ENCODE data around the gene ZNF780B. TPM values are rescaled to one million over a fixed set of nuclear protein-coding genes. Genes with fewer than 3 reads are reported as not detected.

Gene ZNF780B
- total and polyA plus RNA-seq, 4 experiments from 2014 or later = 4.6 to 66.2 (median 36.3) TPM

DNA sequence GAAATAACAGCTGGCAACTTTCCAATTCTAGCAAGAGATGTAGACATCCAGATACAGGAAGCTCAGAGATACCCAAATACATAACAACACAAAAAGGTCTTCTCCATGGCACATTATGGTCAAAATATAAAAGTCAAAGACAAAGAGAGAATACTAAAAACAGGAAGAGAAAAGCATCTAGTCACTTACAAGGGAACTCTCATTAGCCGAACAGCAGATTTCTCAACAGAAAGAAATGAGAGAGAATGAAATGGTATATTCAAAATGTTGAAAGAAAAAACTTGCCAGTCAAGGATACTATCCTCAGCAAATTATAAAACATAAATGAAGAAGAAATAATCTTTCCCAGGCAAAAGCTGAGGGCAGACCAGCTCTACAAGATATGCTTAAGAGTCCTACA, 22.3 kb upstream of the ZNF780B start:
- Mint-ChIP-seq H3K4me3 (peak overlapping the region in 1 of 8 donors; percentile 29), H3K27me3 (no peaks in the 10 kb centered on the region), H3K9me3 (peaks cover 6 to 75% (median 56%) of the 10 kb centered on the region in 8 donors), H3K36me3 (peaks cover 96 to 97% of the 10 kb centered on the region in 2 donors), H3K4me1 (peaks cover 0 to 4% (median 0%) of the 10 kb centered on the region in 4 donors), H3K27ac (no peak overlapping the region)
- no peaks in the 10 kb centered on the region for H3K4me1 ChIP-seq (ENCODE audit: insufficient read depth, low read length)
- no peaks in the 10 kb centered on the region for H3K27me3 ChIP-seq (ENCODE audit: insufficient read depth, low read length)
- H3K36me3 ChIP-seq (ENCODE audit: insufficient read depth, low read length) = peaks cover 64% of the 10 kb centered on the region
- POLR2A ChIA-PET (ENCODE audit: partially characterized antibody) = no interaction called here
- H3K27ac ChIP-seq (ENCODE audit: low read depth, low read length) = no peak overlapping the region
- intact Hi-C loops (cut with micrococcal nuclease) = no loop called here
- no peak for DNase-seq
- CTCF ChIA-PET (ENCODE audit: partially characterized antibody) = no interaction called here
- no peak overlapping the region for H3K4me3 ChIP-seq (ENCODE audit: low read length in 2 of 2)
- H3K9me3 ChIP-seq (ENCODE audit: control insufficient read depth in 1 of 2, low read length in 2 of 2) = peaks cover 0 to 25% of the 10 kb centered on the region in 2 donors

DNA sequence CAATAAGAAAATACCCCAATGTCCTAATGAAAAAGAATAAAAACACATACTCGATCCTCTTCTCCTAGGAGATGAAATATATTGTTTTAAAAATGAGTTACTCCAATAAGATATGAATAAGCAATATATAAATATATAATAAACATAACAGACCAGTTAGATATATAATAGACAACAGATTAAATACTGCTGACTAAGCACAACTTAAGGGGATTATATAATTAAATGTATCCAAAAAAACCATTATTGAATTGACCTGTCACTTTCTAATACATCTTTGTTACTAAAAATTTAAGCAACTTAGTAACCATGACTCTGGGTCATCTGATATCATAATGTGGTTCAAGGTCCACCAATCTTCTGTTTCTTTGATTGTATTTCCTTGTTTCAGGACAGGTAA, 14.0 kb upstream of the ZNF780B start:
- ChIA-PET POLR2A (ENCODE audit: partially characterized antibody) (no interaction called here), CTCF (ENCODE audit: partially characterized antibody) (no interaction called here)
- Histone ChIP-seq H3K36me3 (ENCODE audit: insufficient read depth, low read length) (peaks cover 9% of the 10 kb centered on the region), H3K27ac (ENCODE audit: low read depth, low read length) (no peak overlapping the region), H3K4me1 (ENCODE audit: insufficient read depth, low read length) (no peaks in the 10 kb centered on the region), H3K27me3 (ENCODE audit: insufficient read depth, low read length) (no peaks in the 10 kb centered on the region), H3K9me3 (ENCODE audit: control insufficient read depth in 1 of 2, low read length in 2 of 2) (peaks cover 0 to 18% of the 10 kb centered on the region in 2 donors), H3K4me3 (ENCODE audit: low read length in 2 of 2) (no peak overlapping the region)
- H3K27ac Mint-ChIP-seq = no peak overlapping the region
- intact Hi-C loops (cut with micrococcal nuclease) = no loop called here
- H3K9me3 Mint-ChIP-seq = peaks cover 5 to 60% (median 40%) of the 10 kb centered on the region in 8 donors
- H3K36me3 Mint-ChIP-seq = peaks cover 40 to 48% of the 10 kb centered on the region in 2 donors
- H3K4me1 Mint-ChIP-seq = peaks cover 0 to 3% (median 0%) of the 10 kb centered on the region in 4 donors
- H3K27me3 Mint-ChIP-seq = no peaks in the 10 kb centered on the region
- no peak for DNase-seq
- H3K4me3 Mint-ChIP-seq = no peak overlapping the region

DNA sequence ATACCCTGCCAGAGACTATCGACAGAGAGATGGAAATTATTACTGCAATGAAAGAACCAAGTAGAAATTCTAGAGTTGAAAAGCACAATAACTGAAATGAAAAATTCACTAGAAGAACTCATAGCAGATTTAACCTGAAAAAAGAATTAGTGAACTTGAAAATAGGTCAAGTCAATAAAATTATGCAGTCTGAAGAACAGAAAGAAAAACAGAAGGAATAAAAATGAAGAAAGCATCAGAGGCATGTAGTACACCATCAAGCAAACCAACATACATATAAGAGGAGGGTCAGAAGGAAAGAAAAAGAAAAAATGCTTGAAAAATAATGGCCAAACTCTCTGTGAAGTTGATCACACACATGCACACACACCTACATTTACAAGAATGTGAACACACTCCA, 3.6 kb upstream of the ZNF780B start:
- Mint-ChIP-seq H3K36me3 (peaks cover 0 to 15% of the 10 kb centered on the region in 2 donors), H3K27me3 (peaks cover 1 to 5% of the 10 kb centered on the region in 2 donors), H3K27ac (no peak overlapping the region), H3K4me3 (peak overlapping the region in 1 of 8 donors; percentile 11), H3K9me3 (peaks cover 0 to 54% (median 36%) of the 10 kb centered on the region in 8 donors), H3K4me1 (peaks cover 13 to 24% (median 19%) of the 10 kb centered on the region in 4 donors)
- POLR2A ChIA-PET (ENCODE audit: partially characterized antibody) = no interaction called here
- intact Hi-C loops (cut with micrococcal nuclease) = no loop called here
- CTCF ChIA-PET (ENCODE audit: partially characterized antibody) = no interaction called here
- Histone ChIP-seq H3K36me3 (ENCODE audit: insufficient read depth, low read length) (no peaks in the 10 kb centered on the region), H3K27ac (ENCODE audit: low read depth, low read length) (no peak overlapping the region), H3K4me1 (ENCODE audit: insufficient read depth, low read length) (peaks cover 17% of the 10 kb centered on the region), H3K9me3 (ENCODE audit: control insufficient read depth in 1 of 2, low read length in 2 of 2) (peaks cover 0 to 9% of the 10 kb centered on the region in 2 donors), H3K4me3 (ENCODE audit: low read length in 2 of 2) (no peak overlapping the region), H3K27me3 (ENCODE audit: insufficient read depth, low read length) (no peaks in the 10 kb centered on the region)
- no peak for DNase-seq

DNA sequence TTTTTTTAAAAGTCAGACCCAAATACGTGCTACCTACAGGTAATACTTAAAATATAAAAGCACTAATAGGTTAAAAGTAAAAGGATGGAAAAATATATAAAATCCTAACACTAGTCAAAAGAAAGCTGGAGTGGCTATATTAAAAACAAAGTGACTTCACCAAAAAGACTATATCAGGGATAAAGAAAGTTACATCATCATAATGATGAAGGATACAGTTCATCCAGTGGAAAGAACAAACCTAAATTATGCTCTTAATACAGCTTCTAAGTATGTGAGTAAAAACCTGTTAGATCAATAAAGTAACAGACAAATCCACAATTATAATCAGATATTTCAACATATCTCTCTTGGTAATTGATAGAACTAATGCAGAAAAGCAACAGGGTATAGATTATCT, 1.1 kb upstream of the ZNF780B start:
- Mint-ChIP-seq H3K27me3 (peaks cover 1 to 5% of the 10 kb centered on the region in 2 donors), H3K27ac (peak overlapping the region in 1 of 7 donors; percentile 36), H3K36me3 (peaks cover 9 to 22% of the 10 kb centered on the region in 2 donors), H3K9me3 (peaks cover 0 to 31% (median 22%) of the 10 kb centered on the region in 8 donors), H3K4me1 (peaks cover 34 to 48% (median 43%) of the 10 kb centered on the region in 4 donors), H3K4me3 (peak overlapping the region in 7 of 8 donors; percentile 45 to 100 (median 99))
- intact Hi-C loops (cut with micrococcal nuclease) = loop anchor here (2.0 kb wide), 1 partner anchor 34 kb away; the partner anchor contains the start of gene ZNF780A
- CTCF ChIA-PET (ENCODE audit: partially characterized antibody) = interaction anchor here (0.9 kb wide), 1 partner anchor 9 kb away, joined by 4 read pairs; no protein-coding TSS in a partner anchor
- H3K9me3 ChIP-seq (ENCODE audit: control insufficient read depth in 1 of 2, low read length in 2 of 2) = peaks cover 0 to 9% of the 10 kb centered on the region in 2 donors
- H3K4me1 ChIP-seq (ENCODE audit: insufficient read depth, low read length) = peaks cover 39% of the 10 kb centered on the region
- no peaks in the 10 kb centered on the region for H3K27me3 ChIP-seq (ENCODE audit: insufficient read depth, low read length)
- no peak for DNase-seq
- POLR2A ChIA-PET (ENCODE audit: partially characterized antibody) = interaction anchor here (2.8 to 3.1 kb wide), 2 partner anchors 33 to 87 kb away, joined by 14 to 21 read pairs; partner anchors contain the start of genes PSMC4 and ZNF780A
- H3K4me3 ChIP-seq (ENCODE audit: low read length in 2 of 2) = peak overlapping the region in 1 of 2 donors; percentile 77
- H3K27ac ChIP-seq (ENCODE audit: low read depth, low read length) = no peak overlapping the region
- H3K36me3 ChIP-seq (ENCODE audit: insufficient read depth, low read length) = no peaks in the 10 kb centered on the region

DNA sequence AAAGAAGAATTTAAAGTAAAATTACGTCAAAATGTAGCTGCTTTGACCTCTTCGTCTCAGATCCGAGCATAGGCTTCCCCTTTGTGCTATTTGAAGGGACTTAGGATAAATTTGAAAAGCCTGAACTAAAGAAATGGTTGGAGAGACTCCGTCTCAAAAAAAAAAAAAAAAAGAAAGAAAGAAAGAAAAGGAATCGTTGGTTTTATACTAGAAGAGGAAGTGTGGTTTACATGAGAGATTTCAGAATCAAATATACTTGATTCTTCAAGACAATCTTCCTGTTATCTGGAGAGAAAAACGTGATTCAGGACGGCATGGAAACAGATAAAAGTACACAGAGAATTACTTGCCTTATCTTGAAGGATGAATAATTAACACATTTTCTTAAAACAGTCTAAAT, 474 bp upstream of the ZNF780B start:
- POLR2A ChIA-PET (ENCODE audit: partially characterized antibody) = interaction anchor here (1.4 to 3.1 kb wide), 3 partner anchors 34 to 223 kb away, joined by 4 to 21 read pairs (median 14); partner anchors contain the start of genes DYRK1B, PSMC4 and ZNF780A
- peaks cover 0 to 24% (median 21%) of the 10 kb centered on the region in 8 donors for H3K9me3 Mint-ChIP-seq
- peak overlapping the region; percentile 90 to 99 (median 97) for H3K27ac Mint-ChIP-seq
- Histone ChIP-seq H3K27ac (ENCODE audit: low read depth, low read length) (peak overlapping the region; percentile 72), H3K36me3 (ENCODE audit: insufficient read depth, low read length) (no peaks in the 10 kb centered on the region), H3K4me1 (ENCODE audit: insufficient read depth, low read length) (peaks cover 39% of the 10 kb centered on the region), H3K4me3 (ENCODE audit: low read length in 2 of 2) (peak overlapping the region; percentile 77), H3K9me3 (ENCODE audit: control insufficient read depth in 1 of 2, low read length in 2 of 2) (peaks cover 0 to 9% of the 10 kb centered on the region in 2 donors), H3K27me3 (ENCODE audit: insufficient read depth, low read length) (no peaks in the 10 kb centered on the region)
- peak overlapping the region; percentile 98 to 100 (median 99) for H3K4me3 Mint-ChIP-seq
- DNase-seq = no peak
- H3K36me3 Mint-ChIP-seq = peaks cover 13 to 25% of the 10 kb centered on the region in 2 donors
- H3K4me1 Mint-ChIP-seq = peaks cover 37 to 51% (median 46%) of the 10 kb centered on the region in 4 donors
- peaks cover 0 to 5% of the 10 kb centered on the region in 2 donors for H3K27me3 Mint-ChIP-seq
- intact Hi-C loops (cut with micrococcal nuclease) = loop anchor here (2.0 kb wide), 1 partner anchor 34 kb away; the partner anchor contains the start of gene ZNF780A
- CTCF ChIA-PET (ENCODE audit: partially characterized antibody) = interaction anchor here (0.9 to 1.7 kb wide), 2 partner anchors 10 to 86 kb away, joined by 4 to 6 read pairs; partner anchors contain the start of gene PSMC4

DNA sequence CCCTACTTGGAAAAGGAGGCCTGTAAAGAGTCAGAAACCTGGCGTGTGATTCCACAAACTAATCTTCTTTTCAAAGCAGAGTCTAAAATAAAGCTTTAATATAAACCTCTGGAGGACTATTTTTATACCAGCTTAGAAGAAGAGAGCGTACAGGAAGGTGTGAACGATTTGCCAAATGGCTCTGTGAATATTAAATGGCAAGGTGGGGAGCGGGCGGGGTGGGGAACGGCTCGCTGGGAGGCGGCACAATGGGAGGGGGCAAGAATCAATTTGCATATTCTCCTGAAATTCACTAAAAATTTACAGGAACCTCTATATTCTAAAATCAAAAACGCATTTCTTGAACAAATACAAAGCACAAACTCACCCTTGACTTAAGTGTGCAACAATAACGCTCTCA, 982 bp downstream of the ZNF780B start:
- CTCF ChIA-PET (ENCODE audit: partially characterized antibody) = interaction anchor here (0.6 to 1.7 kb wide), 3 partner anchors 85 to 691 kb away, joined by 3 to 6 read pairs (median 5); partner anchors contain the start of gene PSMC4
- Histone ChIP-seq H3K9me3 (ENCODE audit: control insufficient read depth in 1 of 2, low read length in 2 of 2) (peaks cover 0 to 8% of the 10 kb centered on the region in 2 donors), H3K27me3 (ENCODE audit: insufficient read depth, low read length) (no peaks in the 10 kb centered on the region), H3K4me1 (ENCODE audit: insufficient read depth, low read length) (peaks cover 39% of the 10 kb centered on the region), H3K27ac (ENCODE audit: low read depth, low read length) (peak overlapping the region; percentile 72), H3K36me3 (ENCODE audit: insufficient read depth, low read length) (no peaks in the 10 kb centered on the region), H3K4me3 (ENCODE audit: low read length in 2 of 2) (peak overlapping the region; percentile 77)
- POLR2A ChIA-PET (ENCODE audit: partially characterized antibody) = interaction anchor here (1.4 to 3.1 kb wide), 4 partner anchors 35 to 221 kb away, joined by 4 to 21 read pairs (median 13); partner anchors contain the start of genes DYRK1B, PSMC4, ZNF546 and ZNF780A
- Mint-ChIP-seq H3K27me3 (peaks cover 0 to 2% of the 10 kb centered on the region in 2 donors), H3K4me1 (peaks cover 40 to 56% (median 50%) of the 10 kb centered on the region in 4 donors), H3K36me3 (peaks cover 22 to 33% of the 10 kb centered on the region in 2 donors), H3K4me3 (peak overlapping the region; percentile 98 to 100 (median 99)), H3K9me3 (peaks cover 0 to 20% (median 15%) of the 10 kb centered on the region in 8 donors), H3K27ac (peak overlapping the region in 5 of 7 donors; percentile 6 to 99 (median 98))
- DNase-seq = no peak
- intact Hi-C loops (cut with micrococcal nuclease) = loop anchor here (2.0 kb wide), 1 partner anchor 58 kb away; the partner anchor contains the start of gene ZNF546

DNA sequence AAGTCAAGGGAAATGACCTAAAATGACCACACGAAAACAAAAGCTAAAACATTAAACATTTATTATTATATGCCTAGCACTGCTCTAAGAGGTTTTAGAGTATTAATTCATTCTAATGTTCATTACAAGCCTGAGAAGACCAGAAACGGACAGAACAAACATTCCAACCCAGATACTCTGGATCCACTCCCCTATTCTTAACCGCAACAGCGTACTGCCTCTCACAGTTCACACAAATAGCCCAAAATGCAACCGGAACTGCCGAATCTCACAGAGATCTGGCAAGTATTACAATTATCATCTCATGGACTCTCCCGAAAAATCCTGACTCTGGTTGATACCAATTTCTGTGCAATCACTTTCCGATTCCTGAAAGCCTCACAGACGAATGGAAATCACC, 1.4 kb downstream of the ZNF780B start:
- Mint-ChIP-seq H3K4me3 (peak overlapping the region; percentile 73 to 100 (median 99)), H3K36me3 (peaks cover 25 to 36% of the 10 kb centered on the region in 2 donors), H3K27me3 (peaks cover 0 to 2% of the 10 kb centered on the region in 2 donors), H3K9me3 (peaks cover 0 to 16% (median 11%) of the 10 kb centered on the region in 8 donors), H3K27ac (peak overlapping the region in 3 of 7 donors; percentile 5 to 25 (median 6)), H3K4me1 (peaks cover 40 to 56% (median 50%) of the 10 kb centered on the region in 4 donors)
- peaks cover 0 to 4% of the 10 kb centered on the region in 2 donors for H3K9me3 ChIP-seq (ENCODE audit: control insufficient read depth in 1 of 2, low read length in 2 of 2)
- POLR2A ChIA-PET (ENCODE audit: partially characterized antibody) = interaction anchor here (1.7 to 2.8 kb wide), 2 partner anchors 58 to 84 kb away, joined by 12 to 14 read pairs; partner anchors contain the start of genes PSMC4 and ZNF546
- intact Hi-C loops (cut with micrococcal nuclease) = loop anchor here (2.0 kb wide), 1 partner anchor 58 kb away; the partner anchor contains the start of gene ZNF546
- DNase-seq = no peak
- peaks cover 39% of the 10 kb centered on the region for H3K4me1 ChIP-seq (ENCODE audit: insufficient read depth, low read length)
- CTCF ChIA-PET (ENCODE audit: partially characterized antibody) = interaction anchor here (0.6 kb wide), 1 partner anchor 692 kb away, joined by 5 read pairs; no protein-coding TSS in a partner anchor
- no peak overlapping the region for H3K27ac ChIP-seq (ENCODE audit: low read depth, low read length)
- no peaks in the 10 kb centered on the region for H3K27me3 ChIP-seq (ENCODE audit: insufficient read depth, low read length)
- H3K36me3 ChIP-seq (ENCODE audit: insufficient read depth, low read length) = peaks cover 2% of the 10 kb centered on the region
- H3K4me3 ChIP-seq (ENCODE audit: low read length in 2 of 2) = no peak overlapping the region
